KMS-11 (cell line): Measurements from ENCODE around the gene PLCB4.
A peak's percentile ranks its signal among the peaks of the same experiment; 100 is the strongest.

Source experiments
- H2AFZ ChIP-seq: fragments of 200-600 bp; sonication (generic); 2 replicates; pipeline ENCODE4 v1.6.1; 2016; ENCODE audit warnings: antibody characterized with exemption, mixed run types, low read depth
- H3K27ac ChIP-seq: fragments of 200-600 bp; sonication (generic); 2 replicates; pipeline ENCODE4 v1.6.1; 2016; ENCODE audit warnings: mild to moderate bottlenecking, mixed run types
- H3K27me3 ChIP-seq: fragments of 200-600 bp; sonication (generic); 2 replicates; pipeline ENCODE4 v1.6.1; 2017; ENCODE audit warnings: mild to moderate bottlenecking, low read depth, mixed run types, moderate library complexity; ENCODE audit not compliant: insufficient read depth
- H3K36me3 ChIP-seq: fragments of 200-600 bp; sonication (generic); 2 replicates; pipeline ENCODE4 v1.6.1; 2017; ENCODE audit warnings: mild to moderate bottlenecking, mixed run types; ENCODE audit not compliant: insufficient read depth
- H3K4me1 ChIP-seq: fragments of 200-600 bp; sonication (generic); 2 replicates; pipeline ENCODE4 v1.6.1; 2016; ENCODE audit warnings: mild to moderate bottlenecking, low read depth, mixed run types; ENCODE audit not compliant: poor library complexity, severe bottlenecking
- H3K4me2 ChIP-seq: fragments of 200-600 bp; sonication (generic); 2 replicates; pipeline ENCODE4 v1.7.0; 2016; ENCODE audit warnings: mild to moderate bottlenecking, mixed run types
- H3K4me3 ChIP-seq: fragments of 200-600 bp; sonication (generic); IDR thresholded peaks from 2 replicates; pipeline ENCODE4 v1.6.1; 2017; ENCODE audit warnings: low read depth, low read length, mixed read lengths; ENCODE audit not compliant: insufficient read depth
- H3K79me2 ChIP-seq: fragments of 200-600 bp; sonication (generic); 2 replicates; pipeline ENCODE4 v1.6.1; 2016; ENCODE audit warnings: low read depth, mixed run types; ENCODE audit not compliant: insufficient read depth
- H3K9ac ChIP-seq: fragments of 200-600 bp; sonication (generic); 2 replicates; pipeline ENCODE4 v1.6.1; 2016; ENCODE audit warnings: mild to moderate bottlenecking, mixed run types
- H4K20me1 ChIP-seq: fragments of 200-600 bp; sonication (generic); 2 replicates; pipeline ENCODE4 v1.6.1; 2016; ENCODE audit warnings: mild to moderate bottlenecking, mixed run types; ENCODE audit not compliant: insufficient read depth
- CTCF ChIP-seq: fragments of 200-600 bp; sonication (generic); conservative IDR thresholded peaks from 2 replicates; pipeline ENCODE4 v1.6.1; 2017; ENCODE audit warnings: low read depth, mild to moderate bottlenecking, antibody characterized with exemption, low read length, moderate library complexity, mixed read lengths

PLCB4 gene

DNA sequence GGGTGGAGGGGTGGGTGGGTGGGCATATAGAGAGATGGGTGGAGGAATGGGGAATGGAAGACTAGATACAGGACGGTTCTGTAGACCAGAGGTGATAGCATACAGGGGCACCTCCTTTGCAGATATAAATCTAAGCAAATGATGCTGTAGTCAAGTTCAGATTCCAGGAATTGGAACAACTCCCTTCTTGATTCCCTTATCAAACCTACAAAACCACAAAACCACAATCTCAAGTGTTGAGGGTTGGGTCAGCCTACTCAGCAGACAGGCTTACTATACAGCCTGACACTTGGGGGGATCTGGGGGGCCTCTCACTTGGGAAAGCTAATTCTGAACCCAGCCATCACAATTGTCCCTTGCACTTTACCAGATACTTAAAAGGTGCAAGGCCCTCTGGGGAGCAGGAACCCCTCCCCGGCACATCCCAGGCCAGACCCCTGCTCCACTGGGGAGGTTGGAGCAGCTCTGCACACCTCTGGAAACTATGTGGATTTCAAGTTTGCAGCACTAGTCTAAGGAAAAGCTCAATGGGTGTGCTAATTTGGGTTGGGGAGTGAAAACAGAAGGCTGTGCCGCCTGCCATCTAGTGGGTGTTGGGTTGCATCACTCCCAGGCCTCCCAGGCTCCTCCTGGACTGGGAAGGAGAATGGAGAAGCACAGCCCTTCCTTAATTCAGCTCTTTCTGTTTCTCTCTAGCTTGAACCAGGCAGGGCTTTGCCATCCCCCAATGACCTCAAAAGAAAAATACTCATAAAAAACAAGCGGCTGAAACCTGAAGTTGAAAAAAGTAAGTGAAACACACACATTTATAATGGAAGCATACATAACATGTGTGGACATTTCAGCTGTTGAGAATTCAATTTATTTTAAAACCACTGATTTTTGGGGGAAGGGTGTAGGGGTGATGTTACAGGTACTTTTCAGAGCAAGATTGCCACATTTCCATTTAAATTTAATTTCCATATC, 324.3 kb downstream of the PLCB4 start:
- Histone ChIP-seq H3K79me2 (no peaks in the 10 kb centered on the region), H3K27ac (no peak overlapping the region), H3K27me3 (no peaks in the 10 kb centered on the region), H3K36me3 (no peaks in the 10 kb centered on the region), H3K4me2 (peak overlapping the region; percentile 46), H3K4me3 (no peak overlapping the region), H3K9ac (no peak overlapping the region), H2AFZ (no peak overlapping the region), H4K20me1 (no peaks in the 10 kb centered on the region), H3K4me1 (peaks cover 57% of the 10 kb centered on the region)
- peak; percentile 56 for TF ChIP-seq CTCF

DNA sequence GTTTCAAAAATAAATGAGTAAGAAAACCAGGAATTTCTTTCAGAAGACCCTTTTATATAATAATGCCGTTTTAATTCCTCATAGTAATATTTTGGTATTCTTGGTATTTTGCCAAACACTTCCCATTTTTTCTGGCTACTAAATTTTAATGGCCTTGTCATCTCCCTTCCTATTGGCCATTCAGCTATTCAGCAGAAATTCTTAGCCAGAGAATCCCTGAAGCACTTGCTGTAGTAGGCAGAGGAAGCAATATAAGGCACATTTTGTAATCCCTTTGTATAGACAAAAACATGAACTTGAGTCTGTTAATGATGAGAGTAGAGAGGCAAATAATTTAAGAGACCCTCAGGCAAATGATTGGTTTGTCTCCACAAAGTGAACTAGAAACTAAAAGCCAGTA, 327.1 kb downstream of the PLCB4 start:
- H3K36me3 ChIP-seq: no peaks in the 10 kb centered on the region

GRCh38 chr20:9397928-9398327, 329.0 kb downstream of the PLCB4 start:
- Histone ChIP-seq H3K9ac (no peak overlapping the region), H2AFZ (no peak overlapping the region), H3K36me3 (no peaks in the 10 kb centered on the region), H3K27me3 (no peaks in the 10 kb centered on the region), H3K4me2 (no peak overlapping the region), H3K4me1 (peaks cover 15% of the 10 kb centered on the region), H3K27ac (no peak overlapping the region), H3K79me2 (no peaks in the 10 kb centered on the region), H4K20me1 (no peaks in the 10 kb centered on the region), H3K4me3 (no peak overlapping the region)
- TF ChIP-seq CTCF: no peak

More for the DNA sequence above, 327.1 kb downstream of the PLCB4 start:
- no peak overlapping the region for H3K27ac ChIP-seq
- H4K20me1 ChIP-seq: no peaks in the 10 kb centered on the region
- H3K4me1 ChIP-seq: peaks cover 33% of the 10 kb centered on the region
- no peak overlapping the region for H2AFZ ChIP-seq
- H3K9ac ChIP-seq: no peak overlapping the region
- no peak overlapping the region for H3K4me3 ChIP-seq
- TF ChIP-seq CTCF: no peak
- no peak overlapping the region for H3K4me2 ChIP-seq
- no peaks in the 10 kb centered on the region for H3K27me3 ChIP-seq
- H3K79me2 ChIP-seq: no peaks in the 10 kb centered on the region

GRCh38 chr20:9398882-9399281, 330.0 kb downstream of the PLCB4 start:
- Histone ChIP-seq H3K4me1 (peaks cover 6% of the 10 kb centered on the region), H2AFZ (no peak overlapping the region), H3K27ac (no peak overlapping the region), H3K9ac (no peak overlapping the region), H3K4me3 (no peak overlapping the region), H3K27me3 (no peaks in the 10 kb centered on the region), H4K20me1 (no peaks in the 10 kb centered on the region), H3K4me2 (no peak overlapping the region), H3K36me3 (no peaks in the 10 kb centered on the region), H3K79me2 (no peaks in the 10 kb centered on the region)
- no peak for TF ChIP-seq CTCF
